ENCODE results near the gene CMPK1.

The CMPK1 gene

GRCh38 chr1:47416319-47417169 lies 83.0 kb downstream of the CMPK1 start:
- H3K36me3 ChIP-seq (ENCODE audit: insufficient read depth, low read depth, low read length): no peaks in the 10 kb centered on the region
- H3K9ac ChIP-seq (ENCODE audit: low read depth, low read length): no peak overlapping the region
- no peaks in the 10 kb centered on the region for H3K4me1 ChIP-seq (ENCODE audit: insufficient read depth, low read length)
- no peak overlapping the region for H3K27ac ChIP-seq (ENCODE audit: low read length)
- peaks cover 97% of the 10 kb centered on the region for H3K27me3 ChIP-seq (ENCODE audit: insufficient read depth, low read length)
- H3K9me3 ChIP-seq (ENCODE audit: insufficient read depth, low read depth, low read length): no peaks in the 10 kb centered on the region
- peak overlapping the region; percentile 47; the same call in 1 of the 2 replicates for H3K4me3 ChIP-seq (ENCODE audit: low read length)

DNA sequence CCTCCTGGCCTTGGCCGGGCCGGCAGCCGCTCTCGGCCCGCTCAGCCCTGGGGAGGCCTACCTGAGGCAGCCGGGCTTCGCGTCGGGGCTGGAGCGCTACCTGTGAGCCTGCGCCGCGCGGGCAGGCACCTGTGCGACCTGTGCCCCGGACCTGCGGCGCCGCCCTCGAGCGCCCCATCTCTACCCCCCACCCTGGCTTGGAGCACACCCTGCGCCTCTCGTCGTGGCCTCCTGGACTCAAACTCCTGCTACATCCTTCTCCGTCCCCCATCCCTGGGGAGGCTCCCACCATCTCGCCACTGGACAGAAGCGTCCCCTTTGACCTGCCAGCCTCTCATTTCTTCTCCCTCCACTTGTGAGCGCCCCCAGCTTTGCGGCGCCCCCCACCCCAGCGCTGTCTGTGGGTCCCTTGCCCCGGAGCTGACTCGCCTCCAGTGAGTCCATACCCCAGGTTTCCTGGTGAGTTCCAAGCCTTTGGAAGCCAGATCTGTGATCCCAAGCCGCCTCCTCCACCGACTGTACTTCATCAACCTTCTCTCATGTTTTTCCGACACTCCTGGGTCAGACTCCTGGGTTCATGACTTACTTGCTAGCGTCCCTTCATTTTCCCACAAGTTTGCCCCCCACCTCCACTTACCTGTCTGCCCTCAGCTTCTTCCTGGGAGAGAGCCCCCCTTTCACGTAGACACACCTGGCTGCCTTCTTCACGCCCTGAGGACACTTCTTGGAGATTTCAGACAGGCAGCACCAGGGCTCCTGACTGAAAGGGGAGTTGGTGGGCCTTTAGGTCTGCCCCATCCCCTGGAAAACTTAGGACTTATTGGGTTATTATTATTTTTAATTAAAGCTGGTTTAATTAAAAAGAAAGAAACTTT lies 83.8 kb downstream of the CMPK1 start:
- Histone ChIP-seq H3K27me3 (ENCODE audit: insufficient read depth, low read length) (peaks cover 94% of the 10 kb centered on the region), H3K9ac (ENCODE audit: low read depth, low read length) (no peak overlapping the region), H3K9me3 (ENCODE audit: insufficient read depth, low read depth, low read length) (no peaks in the 10 kb centered on the region), H3K4me1 (ENCODE audit: insufficient read depth, low read length) (no peaks in the 10 kb centered on the region), H3K36me3 (ENCODE audit: insufficient read depth, low read depth, low read length) (no peaks in the 10 kb centered on the region), H3K4me3 (ENCODE audit: low read length) (no peak overlapping the region), H3K27ac (ENCODE audit: low read length) (no peak overlapping the region)

GRCh38 chr1:47418122-47418521 lies 84.5 kb downstream of the CMPK1 start:
- Histone ChIP-seq H3K9ac (ENCODE audit: low read depth, low read length) (no peak overlapping the region), H3K9me3 (ENCODE audit: insufficient read depth, low read depth, low read length) (no peaks in the 10 kb centered on the region), H3K27ac (ENCODE audit: low read length) (no peak overlapping the region), H3K36me3 (ENCODE audit: insufficient read depth, low read depth, low read length) (no peaks in the 10 kb centered on the region), H3K4me3 (ENCODE audit: low read length) (no peak overlapping the region), H3K4me1 (ENCODE audit: insufficient read depth, low read length) (no peaks in the 10 kb centered on the region), H3K27me3 (ENCODE audit: insufficient read depth, low read length) (peaks cover 92% of the 10 kb centered on the region)

DNA sequence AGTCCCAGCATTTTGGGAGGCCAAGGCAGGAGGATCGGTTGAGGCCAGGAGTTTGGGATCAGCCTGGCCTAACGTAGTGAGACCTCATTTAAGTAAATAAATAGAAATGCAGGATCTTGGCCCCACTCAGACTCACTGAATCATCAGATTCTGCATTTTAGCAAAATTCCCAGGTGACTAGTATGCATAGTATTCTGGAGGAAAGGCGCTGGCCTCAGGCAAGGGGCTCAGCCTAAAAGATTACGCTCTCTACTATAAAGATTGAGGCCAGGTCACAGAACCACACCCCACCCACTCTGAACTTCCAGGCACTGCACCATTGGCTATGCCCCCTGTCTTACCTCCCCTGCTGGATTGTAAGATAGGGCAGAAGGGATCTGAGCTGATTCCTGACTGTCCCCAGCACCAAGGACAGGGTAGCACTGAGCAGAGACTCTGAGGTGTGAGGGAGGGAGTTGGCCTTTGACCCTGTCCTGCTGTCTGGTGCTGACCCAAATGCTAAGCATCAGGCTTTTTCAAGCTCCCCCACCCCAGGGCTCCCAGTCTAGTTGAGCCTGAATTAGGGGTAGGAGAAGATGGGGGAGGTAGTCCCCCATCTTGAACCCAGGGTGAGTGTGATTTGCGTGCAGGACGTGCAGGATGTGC lies 85.2 kb downstream of the CMPK1 start:
- Histone ChIP-seq H3K27ac (ENCODE audit: low read length) (no peak overlapping the region), H3K4me1 (ENCODE audit: insufficient read depth, low read length) (no peaks in the 10 kb centered on the region), H3K4me3 (ENCODE audit: low read length) (no peak overlapping the region), H3K9me3 (ENCODE audit: insufficient read depth, low read depth, low read length) (no peaks in the 10 kb centered on the region), H3K27me3 (ENCODE audit: insufficient read depth, low read length) (peaks cover 92% of the 10 kb centered on the region), H3K9ac (ENCODE audit: low read depth, low read length) (no peak overlapping the region), H3K36me3 (ENCODE audit: insufficient read depth, low read depth, low read length) (no peaks in the 10 kb centered on the region)

DNA sequence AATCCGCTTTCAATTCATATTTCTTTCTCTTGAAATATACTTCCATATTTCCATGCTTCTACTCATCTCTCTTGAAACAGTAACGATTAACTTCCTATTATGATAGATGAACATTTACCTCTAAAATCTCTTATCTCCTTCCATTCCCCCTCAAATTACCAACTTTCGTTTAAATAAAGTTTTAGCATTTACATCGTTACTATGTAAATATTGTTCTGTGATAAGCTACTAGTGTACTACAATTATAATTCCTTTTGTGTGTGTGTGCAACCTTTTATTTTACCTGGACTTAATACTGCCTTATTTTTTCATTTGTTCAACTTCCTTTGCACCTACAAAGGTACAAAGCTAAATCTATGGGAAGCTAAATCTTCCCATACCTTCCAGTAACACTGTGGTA lies 87.0 kb downstream of the CMPK1 start:
- Histone ChIP-seq H3K27me3 (ENCODE audit: insufficient read depth, low read length) (peaks cover 88% of the 10 kb centered on the region), H3K4me3 (ENCODE audit: low read length) (no peak overlapping the region), H3K4me1 (ENCODE audit: insufficient read depth, low read length) (no peaks in the 10 kb centered on the region)

GRCh38 chr1:47423872-47424271 lies 90.3 kb downstream of the CMPK1 start:
- H3K27ac ChIP-seq (ENCODE audit: low read length): no peak overlapping the region
- H3K4me3 ChIP-seq (ENCODE audit: low read length): no peak overlapping the region
- peaks cover 88% of the 10 kb centered on the region for H3K27me3 ChIP-seq (ENCODE audit: insufficient read depth, low read length)
- H3K36me3 ChIP-seq (ENCODE audit: insufficient read depth, low read depth, low read length): no peaks in the 10 kb centered on the region
- H3K9ac ChIP-seq (ENCODE audit: low read depth, low read length): no peak overlapping the region
- H3K4me1 ChIP-seq (ENCODE audit: insufficient read depth, low read length): no peaks in the 10 kb centered on the region
- no peaks in the 10 kb centered on the region for H3K9me3 ChIP-seq (ENCODE audit: insufficient read depth, low read depth, low read length)

More for the DNA sequence above, 87.0 kb downstream of the CMPK1 start:
- H3K27ac ChIP-seq (ENCODE audit: low read length): no peak overlapping the region
- no peaks in the 10 kb centered on the region for H3K9me3 ChIP-seq (ENCODE audit: insufficient read depth, low read depth, low read length)
- H3K9ac ChIP-seq (ENCODE audit: low read depth, low read length): no peak overlapping the region
- H3K36me3 ChIP-seq (ENCODE audit: insufficient read depth, low read depth, low read length): no peaks in the 10 kb centered on the region

DNA sequence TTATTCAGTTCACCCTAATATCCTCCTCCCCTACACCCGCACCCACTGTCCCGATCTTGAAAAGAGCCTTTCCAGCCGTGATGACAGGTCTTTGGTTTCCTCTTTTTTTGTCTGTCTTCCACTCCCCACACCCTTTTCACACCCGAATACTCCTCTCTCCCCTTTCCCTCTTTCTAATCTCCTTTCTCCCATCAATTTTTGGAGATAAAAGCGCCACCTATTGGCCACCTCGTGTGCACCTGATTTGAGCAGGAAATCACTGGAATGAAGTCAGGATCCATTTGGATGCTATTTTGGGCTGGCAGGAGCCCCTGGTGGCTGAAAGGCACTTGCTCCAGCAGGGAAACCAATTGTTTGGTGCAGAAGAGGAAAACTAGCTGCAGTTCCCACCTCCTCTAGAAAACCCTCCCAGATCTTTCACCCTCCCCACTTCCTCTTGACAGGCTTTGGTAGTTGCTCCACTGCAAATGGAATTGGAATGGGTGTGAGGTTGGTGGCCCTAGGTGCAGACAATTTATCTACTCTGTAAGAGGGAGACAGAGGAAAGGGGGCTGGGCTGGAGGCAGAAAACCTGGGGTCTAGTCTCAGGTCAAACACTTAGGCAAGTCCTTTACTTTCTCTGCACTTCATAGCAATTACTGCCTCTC lies 90.9 kb downstream of the CMPK1 start:
- H3K36me3 ChIP-seq (ENCODE audit: insufficient read depth, low read depth, low read length): no peaks in the 10 kb centered on the region

More for the DNA sequence above, 90.9 kb downstream of the CMPK1 start:
- no peak overlapping the region for H3K9ac ChIP-seq (ENCODE audit: low read depth, low read length)
- H3K27ac ChIP-seq (ENCODE audit: low read length): no peak overlapping the region
- no peak overlapping the region for H3K4me3 ChIP-seq (ENCODE audit: low read length)
- H3K4me1 ChIP-seq (ENCODE audit: insufficient read depth, low read length): no peaks in the 10 kb centered on the region
- no peaks in the 10 kb centered on the region for H3K9me3 ChIP-seq (ENCODE audit: insufficient read depth, low read depth, low read length)
- peaks cover 88% of the 10 kb centered on the region for H3K27me3 ChIP-seq (ENCODE audit: insufficient read depth, low read length)
